GM13976 (cell line): ENCODE data around the gene MEX3D.

Experiments
- DNase-seq: peaks from one replicate; pipeline ENCODE4 v3.0.0; 2012; ENCODE audit warnings: low spot score
- CTCF ChIP-seq: IDR thresholded peaks from 2 replicates; pipeline ENCODE4 v1.5.1; 2012; ENCODE audit warnings: borderline replicate concordance, mild to moderate bottlenecking; ENCODE audit not compliant: insufficient read depth; ENCODE audit errors: extremely low read depth, missing control alignments, control extremely low read depth
- in situ Hi-C: fragments of 300-500 bp; cut with MboI; formaldehyde crosslinking; loops from one replicate; pipeline ENCODE4 v1.12.0; 2022; ENCODE audit warnings: low sequenced_read_pairs, mixed read lengths, inconsistent platforms; ENCODE audit not compliant: unreplicated experiment

MEX3D gene

GRCh38 chr19:1568320-1569019, at the start of gene MEX3D:
Gene MEX3D, minus strand, starts transcription at chr19:1568325. Its CDS starts 267 bp downstream, at chr19:1568058.
- TF ChIP-seq CTCF: no peak
- in situ Hi-C loops: no loop called here
- peak; percentile 100 for DNase-seq

GRCh38 chr19:1616875-1617274, 48.8 kb upstream of the MEX3D start:
- no peak for DNase-seq
- no peak for TF ChIP-seq CTCF
- in situ Hi-C loops: no loop called here

- no peak for TF ChIP-seq CTCF
- no peak for DNase-seq
- in situ Hi-C loops: no loop called here
These were observed 48.3 kb upstream of the MEX3D start for GRCh38 chr19:1616396-1616795.

- in situ Hi-C loops: no loop called here
- TF ChIP-seq CTCF: no peak
- no peak for DNase-seq
These were observed 47.1 kb upstream of the MEX3D start for GRCh38 chr19:1615156-1615765.

- no peak for DNase-seq
- in situ Hi-C loops: no loop called here
- no peak for TF ChIP-seq CTCF
These were observed 45.9 kb upstream of the MEX3D start for GRCh38 chr19:1613808-1614570.

- DNase-seq: no peak
- TF ChIP-seq CTCF: no peak
- in situ Hi-C loops: no loop called here
These were observed 45.0 kb upstream of the MEX3D start for GRCh38 chr19:1613146-1613545.
